K562 (cell line): ENCODE measurements around the gene CHRM4. TPM values are rescaled to one million over a fixed set of nuclear protein-coding genes. Genes with fewer than 3 reads are reported as not detected.

Experiments
- BCOR ChIP-seq: fragments of 450-650 bp; IDR thresholded peaks from 2 replicates; pipeline ENCODE4 v1.6.1; 2016
- BRF1 ChIP-seq: IDR thresholded peaks from 3 replicates; pipeline ENCODE4 v1.6.1; 2011; ENCODE audit warnings: borderline replicate concordance, mild to moderate bottlenecking; ENCODE audit not compliant: insufficient read length; ENCODE audit errors: extremely low read depth
- CAMTA2 ChIP-seq: fragments of 250-450 bp; sonication (Bioruptor Pico); conservative IDR thresholded peaks from 2 replicates; pipeline ENCODE4 v1.5.1; 2022
- CHD4 ChIP-seq: fragments of 200-600 bp; sonication (generic); IDR thresholded peaks from 3 replicates; pipeline ENCODE4 v1.6.1; 2012; ENCODE audit warnings: low read depth, mild to moderate bottlenecking, mixed read lengths, low read length, inconsistent platforms; ENCODE audit not compliant: insufficient read depth, insufficient replicate concordance, poor library complexity, severe bottlenecking
- CREM ChIP-seq: IDR thresholded peaks from 2 replicates; pipeline ENCODE4 v1.6.1; 2014; ENCODE audit warnings: antibody characterized with exemption, low read depth
- ELF1 ChIP-seq: fragments of 200-800 bp; sonication (Bioruptor generic); IDR thresholded peaks from 2 replicates; pipeline ENCODE4 v1.6.1; 2016; ENCODE audit warnings: missing genetic modification characterization, missing compliant biosample characterization
- FOXK1 ChIP-seq: sonication (generic); formaldehyde crosslinking; IDR thresholded peaks from 2 replicates; pipeline ENCODE4 v1.8.0; 2022; ENCODE audit warnings: missing genetic modification reagents, mild to moderate bottlenecking, borderline replicate concordance
- GABPB1 ChIP-seq: sonication (generic); formaldehyde crosslinking; IDR thresholded peaks from 2 replicates; pipeline ENCODE4 v1.8.0; 2022; ENCODE audit warnings: mild to moderate bottlenecking, missing genetic modification reagents
- LARP7 ChIP-seq: fragments of 450-650 bp; IDR thresholded peaks from 2 replicates; pipeline ENCODE4 v1.6.1; 2016
- MAFF ChIP-seq: IDR thresholded peaks from 2 replicates; pipeline ENCODE4 v1.6.1; 2012; ENCODE audit warnings: low read length, improper control_type of control experiment
- MAZ ChIP-seq, 2 experiments: fragments of 450-650 bp in 1 of 2; sonication (generic) in 1 of 2; formaldehyde crosslinking; IDR thresholded peaks in 1 of 2; conservative IDR thresholded peaks in 1 of 2; 2 replicates each; pipeline versions ENCODE4 v1.4.0 to v1.5.0; 2020; ENCODE audit warnings: mild to moderate bottlenecking in 1 of 2, missing genetic modification reagents in 1 of 2
- POLR2G ChIP-seq: fragments of 200-400 bp; formaldehyde crosslinking; IDR thresholded peaks from 2 replicates; pipeline ENCODE4 v1.6.1; 2017; ENCODE audit warnings: low read depth, mild to moderate bottlenecking, antibody characterized with exemption, low read length, moderate library complexity
- SIN3B ChIP-seq: fragments of 450-650 bp; IDR thresholded peaks from 2 replicates; pipeline ENCODE4 v1.6.1; 2017; ENCODE audit warnings: low read depth, mild to moderate bottlenecking, moderate library complexity
- SMAD1 ChIP-seq: fragments of 150-350 bp; IDR thresholded peaks from 2 replicates; pipeline ENCODE4 v1.6.1; 2014; ENCODE audit warnings: low read length, low read depth; ENCODE audit not compliant: partially characterized antibody
- TOE1 ChIP-seq, 2 experiments: fragments of 450-650 bp in 1 of 2; sonication (generic) in 1 of 2; formaldehyde crosslinking in 1 of 2; IDR thresholded peaks; 2 replicates each; pipeline versions ENCODE4 v1.7.1 to v1.8.0; 2016 to 2022; ENCODE audit warnings: borderline replicate concordance in 2 of 2, mild to moderate bottlenecking in 2 of 2, antibody characterized with exemption in 1 of 2, inconsistent platforms in 1 of 2, low read depth in 1 of 2, missing genetic modification reagents in 1 of 2, moderate library complexity in 1 of 2
- U2AF2 ChIP-seq: fragments of 200-400 bp; formaldehyde crosslinking; optimal IDR thresholded peaks from 2 replicates; pipeline ENCODE3; 2017; ENCODE audit warnings: low read depth, mild to moderate bottlenecking, low read length
- YBX1 ChIP-seq: fragments of 450-650 bp; IDR thresholded peaks from 2 replicates; pipeline ENCODE4 v1.7.1; 2016; ENCODE audit warnings: mild to moderate bottlenecking
- ZC3H4 ChIP-seq: sonication (generic); formaldehyde crosslinking; IDR thresholded peaks from 2 replicates; pipeline ENCODE4 v1.9.0; 2021; ENCODE audit warnings: missing genetic modification reagents, borderline replicate concordance
- ZNF253 ChIP-seq: fragments of 250-450 bp; sonication (Bioruptor Pico); conservative IDR thresholded peaks from 2 replicates; pipeline ENCODE4 v1.6.1; 2021; ENCODE audit warnings: mild to moderate bottlenecking
- polyA plus RNA-seq, 8 experiments: library from polyadenylated mRNA; depleted of rRNA in 4 of 8; stranded (reverse) in 5 of 8; unstranded in 3 of 8; fragments of >200 nt; fragmentation: Nextera tagmentation in 2 of 8; fragmentation: Illumina TruSeq in 1 of 8; extraction: Ambion mirVana in 2 of 8; extraction: Trizol in 1 of 8; gene quantifications; 2 replicates each; pipeline versions ENCODE4 v1.2.1 to v1.2.3, GENCODE V29; 2011 to 2014; ENCODE audit warnings: inconsistent platforms in 1 of 8, missing spikeins in 1 of 8
- total RNA-seq, 7 experiments: library from RNA; depleted of rRNA in 6 of 7; stranded (reverse); fragments of >200 nt in 6 of 7; fragmentation: Illumina TruSeq in 2 of 7; extraction: Trizol in 2 of 7; gene quantifications; 2 replicates each; pipeline versions ENCODE4 v1.2.1 to v1.2.3, GENCODE V29; 2011 to 2021; ENCODE audit warnings: low replicate concordance in 1 of 7
- TF ChIP-seq, protein P1 (sequence below), 3 experiments: fragments of 200-800 bp in 1 of 3; fragments of 250-450 bp in 1 of 3; fragments of 450-650 bp in 1 of 3; sonication (Bioruptor Pico) in 1 of 3; sonication (Bioruptor generic) in 1 of 3; formaldehyde crosslinking in 1 of 3; IDR thresholded peaks; 2 replicates each; pipeline versions ENCODE4 v1.6.1 to v1.8.0; 2016 to 2022; ENCODE audit warnings: mild to moderate bottlenecking in 2 of 3, missing genetic modification characterization in 2 of 3, missing compliant biosample characterization in 1 of 3, moderate library complexity in 1 of 3
- TF ChIP-seq, protein P2 (sequence below): fragments of 450-650 bp; IDR thresholded peaks from 2 replicates; pipeline ENCODE4 v1.6.1; 2017; ENCODE audit warnings: antibody characterized with exemption, mild to moderate bottlenecking

The CHRM4 gene
- total and polyA plus RNA-seq, 9 of the 15 experiments (the other 6 are each of a cell fraction or from before 2014, with no cell fraction given), result 0.22 to 1.3 (median 0.40) TPM; not detected in 2

DNA sequence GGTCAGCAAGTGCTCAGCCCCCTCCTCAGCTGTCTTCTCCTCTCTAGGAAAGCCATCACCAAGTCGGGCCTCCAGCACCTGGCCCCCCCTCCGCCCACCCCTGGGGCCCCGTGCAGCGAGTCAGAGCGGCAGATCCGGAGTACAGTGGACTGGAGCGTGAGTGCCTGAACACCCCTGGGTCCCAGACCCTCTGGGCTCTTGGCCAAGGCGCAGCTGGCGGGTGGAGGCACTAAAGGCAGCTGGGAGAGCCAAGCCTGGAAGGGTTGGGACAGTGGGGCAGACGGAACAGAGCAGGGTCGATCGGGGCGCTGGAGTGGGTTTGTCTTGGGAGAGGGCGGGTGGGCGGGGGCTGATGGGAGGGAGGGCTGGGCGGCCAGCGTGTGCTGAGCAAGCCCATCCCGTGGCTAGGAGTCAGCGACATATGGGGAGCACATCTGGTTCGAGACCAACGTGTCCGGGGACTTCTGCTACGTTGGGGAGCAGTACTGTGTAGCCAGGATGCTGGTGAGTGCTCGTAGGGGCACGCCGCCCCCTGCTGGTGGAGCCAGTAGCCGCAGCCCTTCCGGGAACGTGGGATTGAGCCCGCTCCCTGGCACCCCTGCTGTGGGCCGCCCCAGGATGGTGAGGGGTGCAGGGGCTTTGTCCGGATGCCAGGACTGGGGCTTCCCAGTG lies 24.2 kb downstream of the CHRM4 start (continued):
- no peak for TF ChIP-seq SMAD1
- TF ChIP-seq TOE1 (IDR thresholded peaks at IDR 0.05; ENCODE audit: borderline replicate concordance), result no peak
- TF ChIP-seq TOE1 (CRISPR knock-in tag; IDR thresholded peaks at IDR 0.05; ENCODE audit: borderline replicate concordance, low read depth), result no peak
- TF ChIP-seq CHD4, result no peak
- TF ChIP-seq GABPB1 (CRISPR knock-in tag), result no peak
- no peak for TF ChIP-seq U2AF2
- TF ChIP-seq ZC3H4 (CRISPR knock-in tag), result no peak
- no peak for TF ChIP-seq FOXK1 (CRISPR knock-in tag)
- TF ChIP-seq CAMTA2, result no peak
- TF ChIP-seq BCOR, result no peak
- TF ChIP-seq ZNF253, result no peak
- no peak for TF ChIP-seq MAFF
- TF ChIP-seq BRF1, result no peak
- no peak for TF ChIP-seq MAZ (CRISPR knock-in tag; conservative IDR thresholded peaks at IDR 0.05 in 1 of 2, IDR thresholded peaks at IDR 0.05 in 1 of 2)
- TF ChIP-seq LARP7, result no peak
- peak; percentile 52; the same call in 1 of the 2 replicates for TF ChIP-seq ELF1
- TF ChIP-seq, protein P1, sequence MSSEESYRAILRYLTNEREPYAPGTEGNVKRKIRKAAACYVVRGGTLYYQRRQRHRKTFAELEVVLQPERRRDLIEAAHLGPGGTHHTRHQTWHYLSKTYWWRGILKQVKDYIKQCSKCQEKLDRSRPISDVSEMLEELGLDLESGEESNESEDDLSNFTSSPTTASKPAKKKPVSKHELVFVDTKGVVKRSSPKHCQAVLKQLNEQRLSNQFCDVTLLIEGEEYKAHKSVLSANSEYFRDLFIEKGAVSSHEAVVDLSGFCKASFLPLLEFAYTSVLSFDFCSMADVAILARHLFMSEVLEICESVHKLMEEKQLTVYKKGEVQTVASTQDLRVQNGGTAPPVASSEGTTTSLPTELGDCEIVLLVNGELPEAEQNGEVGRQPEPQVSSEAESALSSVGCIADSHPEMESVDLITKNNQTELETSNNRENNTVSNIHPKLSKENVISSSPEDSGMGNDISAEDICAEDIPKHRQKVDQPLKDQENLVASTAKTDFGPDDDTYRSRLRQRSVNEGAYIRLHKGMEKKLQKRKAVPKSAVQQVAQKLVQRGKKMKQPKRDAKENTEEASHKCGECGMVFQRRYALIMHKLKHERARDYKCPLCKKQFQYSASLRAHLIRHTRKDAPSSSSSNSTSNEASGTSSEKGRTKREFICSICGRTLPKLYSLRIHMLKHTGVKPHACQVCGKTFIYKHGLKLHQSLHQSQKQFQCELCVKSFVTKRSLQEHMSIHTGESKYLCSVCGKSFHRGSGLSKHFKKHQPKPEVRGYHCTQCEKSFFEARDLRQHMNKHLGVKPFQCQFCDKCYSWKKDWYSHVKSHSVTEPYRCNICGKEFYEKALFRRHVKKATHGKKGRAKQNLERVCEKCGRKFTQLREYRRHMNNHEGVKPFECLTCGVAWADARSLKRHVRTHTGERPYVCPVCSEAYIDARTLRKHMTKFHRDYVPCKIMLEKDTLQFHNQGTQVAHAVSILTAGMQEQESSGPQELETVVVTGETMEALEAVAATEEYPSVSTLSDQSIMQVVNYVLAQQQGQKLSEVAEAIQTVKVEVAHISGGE (CRISPR knock-in tag; IDR thresholded peaks at IDR 0.05), result no peak
- TF ChIP-seq, protein P2, sequence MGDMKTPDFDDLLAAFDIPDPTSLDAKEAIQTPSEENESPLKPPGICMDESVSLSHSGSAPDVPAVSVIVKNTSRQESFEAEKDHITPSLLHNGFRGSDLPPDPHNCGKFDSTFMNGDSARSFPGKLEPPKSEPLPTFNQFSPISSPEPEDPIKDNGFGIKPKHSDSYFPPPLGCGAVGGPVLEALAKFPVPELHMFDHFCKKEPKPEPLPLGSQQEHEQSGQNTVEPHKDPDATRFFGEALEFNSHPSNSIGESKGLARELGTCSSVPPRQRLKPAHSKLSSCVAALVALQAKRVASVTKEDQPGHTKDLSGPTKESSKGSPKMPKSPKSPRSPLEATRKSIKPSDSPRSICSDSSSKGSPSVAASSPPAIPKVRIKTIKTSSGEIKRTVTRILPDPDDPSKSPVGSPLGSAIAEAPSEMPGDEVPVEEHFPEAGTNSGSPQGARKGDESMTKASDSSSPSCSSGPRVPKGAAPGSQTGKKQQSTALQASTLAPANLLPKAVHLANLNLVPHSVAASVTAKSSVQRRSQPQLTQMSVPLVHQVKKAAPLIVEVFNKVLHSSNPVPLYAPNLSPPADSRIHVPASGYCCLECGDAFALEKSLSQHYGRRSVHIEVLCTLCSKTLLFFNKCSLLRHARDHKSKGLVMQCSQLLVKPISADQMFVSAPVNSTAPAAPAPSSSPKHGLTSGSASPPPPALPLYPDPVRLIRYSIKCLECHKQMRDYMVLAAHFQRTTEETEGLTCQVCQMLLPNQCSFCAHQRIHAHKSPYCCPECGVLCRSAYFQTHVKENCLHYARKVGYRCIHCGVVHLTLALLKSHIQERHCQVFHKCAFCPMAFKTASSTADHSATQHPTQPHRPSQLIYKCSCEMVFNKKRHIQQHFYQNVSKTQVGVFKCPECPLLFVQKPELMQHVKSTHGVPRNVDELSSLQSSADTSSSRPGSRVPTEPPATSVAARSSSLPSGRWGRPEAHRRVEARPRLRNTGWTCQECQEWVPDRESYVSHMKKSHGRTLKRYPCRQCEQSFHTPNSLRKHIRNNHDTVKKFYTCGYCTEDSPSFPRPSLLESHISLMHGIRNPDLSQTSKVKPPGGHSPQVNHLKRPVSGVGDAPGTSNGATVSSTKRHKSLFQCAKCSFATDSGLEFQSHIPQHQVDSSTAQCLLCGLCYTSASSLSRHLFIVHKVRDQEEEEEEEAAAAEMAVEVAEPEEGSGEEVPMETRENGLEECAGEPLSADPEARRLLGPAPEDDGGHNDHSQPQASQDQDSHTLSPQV, result peak; percentile 15; the same call in 1 of the 2 replicates
- peak; percentile 52 for TF ChIP-seq POLR2G
- 0 out of 2 replicates have a peak, but pooled peaks have one; percentile 33 for TF ChIP-seq SIN3B
- no peak for TF ChIP-seq YBX1
- TF ChIP-seq CREM, result peak; percentile 52
